ENCODE measurements around the gene OR2C3. TPM values are rescaled to one million over a fixed set of nuclear protein-coding genes. Genes with fewer than 3 reads are reported as not detected.
"Not testable (repeated sequence)": the region's sequence is repeated elsewhere in the genome, so short reads cannot be mapped to it uniquely, and the experiment has no call there.

OR2C3 gene
- total RNA-seq, 1 donor from 2014 or later: not detected

- no peak for DNase-seq (ENCODE audit: low read depth)
Observed at GRCh38 chr1:247518613-247518891, 17.7 kb downstream of the OR2C3 start.

GRCh38 chr1:247517795-247518612 is 18.2 kb downstream of the OR2C3 start:
- DNase-seq (ENCODE audit: low read depth): no peak

- DNase-seq (ENCODE audit: low read depth): no peak
Observed at GRCh38 chr1:247506831-247507230, 29.4 kb downstream of the OR2C3 start.

- no peak for DNase-seq (ENCODE audit: low read depth)
Observed at GRCh38 chr1:247500865-247501264, 35.4 kb downstream of the OR2C3 start.

- DNase-seq (ENCODE audit: low read depth): no peak
Observed at GRCh38 chr1:247496581-247497285, 39.5 kb downstream of the OR2C3 start.

- DNase-seq (ENCODE audit: low read depth): no peak
Observed at GRCh38 chr1:247494767-247495166, 41.5 kb downstream of the OR2C3 start.

GRCh38 chr1:247493106-247493505 is 43.1 kb downstream of the OR2C3 start:
- DNase-seq (ENCODE audit: low read depth): no peak

GRCh38 chr1:247491328-247491727 is 44.9 kb downstream of the OR2C3 start:
- no peak for DNase-seq (ENCODE audit: low read depth)

GRCh38 chr1:247487057-247487456 is 49.2 kb downstream of the OR2C3 start:
- DNase-seq (ENCODE audit: low read depth): peak; percentile 52

- DNase-seq (ENCODE audit: low read depth): peak; percentile 20
Observed at GRCh38 chr1:247482747-247483146, 53.5 kb downstream of the OR2C3 start.

- DNase-seq (ENCODE audit: low read depth): not testable (repeated sequence)
Observed at GRCh38 chr1:247476328-247477058, 59.7 kb downstream of the OR2C3 start.

- no peak for DNase-seq (ENCODE audit: low read depth)
Observed at GRCh38 chr1:247475793-247476192, 60.4 kb downstream of the OR2C3 start.

Other genes with a start within 250 kb of the OR2C3 start
- gene ZNF496, start 204.6 kb downstream of the OR2C3 start, total RNA-seq: 35.9 and 50.9 TPM in 2 replicates
- 0.05 TPM in 1 of 2 replicates, not detected in the other for gene NLRP3, start 120.3 kb downstream of the OR2C3 start, total RNA-seq
- gene OR2B11, start 78.3 kb downstream of the OR2C3 start, total RNA-seq: not detected in 2 replicates
- gene GCSAML, start 12.7 kb upstream of the OR2C3 start, total RNA-seq: not detected in 2 replicates
- not detected in 2 replicates for gene OR2G2, start 51.9 kb upstream of the OR2C3 start, total RNA-seq
- not detected in 2 replicates for gene OR2G3, start 69.1 kb upstream of the OR2C3 start, total RNA-seq
- not detected in 2 replicates for gene OR13G1, start 143.3 kb upstream of the OR2C3 start, total RNA-seq
- not detected in 2 replicates for gene OR6F1, start 180.2 kb upstream of the OR2C3 start, total RNA-seq
- not detected in 2 replicates for gene OR14K1, start 202.2 kb upstream of the OR2C3 start, total RNA-seq
- gene OR14A2, start 211.7 kb upstream of the OR2C3 start, total RNA-seq: not detected in 2 replicates
- gene OR1C1, start 224.1 kb upstream of the OR2C3 start, total RNA-seq: not detected in 2 replicates